Measurements from ENCODE around the gene MRTFA. TPM values are rescaled to one million over a fixed set of nuclear protein-coding genes. Genes with fewer than 3 reads are reported as not detected.

MRTFA gene
- total RNA-seq, 3 donors from 2014 or later = 32.4 to 45.3 (median 35.0) TPM

DNA sequence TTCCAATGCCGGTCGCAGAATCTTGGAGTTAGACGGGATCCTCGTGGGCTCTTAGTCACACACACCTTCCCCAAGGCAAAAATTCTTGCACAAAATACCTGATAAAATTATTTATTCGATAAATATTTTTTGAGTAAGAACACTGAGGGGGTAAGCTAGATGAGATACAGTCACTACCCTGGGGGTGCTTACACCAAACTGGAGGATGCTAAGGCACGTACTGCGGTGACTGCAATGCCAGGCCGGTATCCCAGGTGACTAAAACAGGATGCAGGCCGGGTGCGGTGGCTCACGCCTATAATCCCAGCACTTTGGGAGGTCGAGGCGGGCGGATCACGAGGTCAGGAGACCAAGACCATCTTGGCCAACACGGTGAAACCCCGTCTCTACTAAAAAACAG, 1.7 kb upstream of the MRTFA start:
- H3K9me3 ChIP-seq = no peaks in the 10 kb centered on the region
- TF ChIP-seq, protein P1, sequence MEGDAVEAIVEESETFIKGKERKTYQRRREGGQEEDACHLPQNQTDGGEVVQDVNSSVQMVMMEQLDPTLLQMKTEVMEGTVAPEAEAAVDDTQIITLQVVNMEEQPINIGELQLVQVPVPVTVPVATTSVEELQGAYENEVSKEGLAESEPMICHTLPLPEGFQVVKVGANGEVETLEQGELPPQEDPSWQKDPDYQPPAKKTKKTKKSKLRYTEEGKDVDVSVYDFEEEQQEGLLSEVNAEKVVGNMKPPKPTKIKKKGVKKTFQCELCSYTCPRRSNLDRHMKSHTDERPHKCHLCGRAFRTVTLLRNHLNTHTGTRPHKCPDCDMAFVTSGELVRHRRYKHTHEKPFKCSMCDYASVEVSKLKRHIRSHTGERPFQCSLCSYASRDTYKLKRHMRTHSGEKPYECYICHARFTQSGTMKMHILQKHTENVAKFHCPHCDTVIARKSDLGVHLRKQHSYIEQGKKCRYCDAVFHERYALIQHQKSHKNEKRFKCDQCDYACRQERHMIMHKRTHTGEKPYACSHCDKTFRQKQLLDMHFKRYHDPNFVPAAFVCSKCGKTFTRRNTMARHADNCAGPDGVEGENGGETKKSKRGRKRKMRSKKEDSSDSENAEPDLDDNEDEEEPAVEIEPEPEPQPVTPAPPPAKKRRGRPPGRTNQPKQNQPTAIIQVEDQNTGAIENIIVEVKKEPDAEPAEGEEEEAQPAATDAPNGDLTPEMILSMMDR (IDR thresholded peaks at IDR 0.05) = no peak

DNA sequence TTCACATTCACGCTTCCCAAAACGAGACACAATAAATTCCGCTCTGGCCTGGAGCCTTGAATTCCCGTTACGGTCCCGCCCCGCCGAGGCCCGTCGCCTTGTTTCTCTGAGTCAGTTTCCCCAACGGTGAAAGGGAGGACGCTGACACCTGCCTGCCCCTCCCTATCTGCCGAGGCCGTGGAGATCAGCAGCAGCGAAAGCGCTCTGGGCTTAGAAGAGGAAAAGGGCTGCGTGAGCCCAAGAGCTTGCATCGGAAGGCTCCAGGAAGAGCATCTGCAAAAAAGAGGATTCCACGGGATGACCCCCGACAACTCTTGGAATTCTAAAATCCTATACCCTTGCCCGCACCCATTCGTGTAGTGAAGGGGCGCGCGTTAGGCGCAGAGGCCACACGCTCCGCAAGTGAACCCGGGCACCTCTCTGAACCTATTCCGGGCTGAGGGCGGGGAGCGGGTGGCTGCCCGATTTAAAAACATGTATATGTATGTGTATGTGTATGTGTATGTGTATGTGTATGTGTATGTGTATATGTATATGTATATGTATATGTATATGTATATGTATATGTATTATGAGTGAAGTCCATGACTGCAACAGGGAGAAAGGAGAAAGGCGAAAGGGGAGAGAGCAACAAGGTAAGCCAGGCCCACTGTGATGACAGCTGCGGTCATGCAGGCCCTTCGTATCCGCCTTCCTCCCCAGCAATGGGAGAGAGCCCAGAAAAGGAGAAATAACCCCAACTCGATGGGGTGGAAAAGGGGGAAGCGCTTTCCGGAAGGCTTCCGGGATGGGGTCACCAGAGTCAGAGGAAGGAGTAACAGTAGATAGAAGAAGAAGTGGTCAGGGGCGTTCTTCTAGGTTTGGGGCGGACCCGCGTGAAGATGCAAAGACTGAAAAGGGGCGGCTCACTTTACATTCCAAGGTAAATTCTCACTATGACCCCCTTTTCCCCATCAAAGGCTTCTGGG, 948 bp upstream of the MRTFA start:
- Histone ChIP-seq H3K4me1 (ENCODE audit: low read depth) (peaks cover 4% of the 10 kb centered on the region), H3K9me3 (no peaks in the 10 kb centered on the region), H3K4me3 (peak overlapping the region; percentile 51), H3K36me3 (ENCODE audit: low read depth) (peaks cover 6% of the 10 kb centered on the region)
- intact Hi-C loops (cut with DNase I, micrococcal nuclease) = no loop called here
- DNase-seq = peak in 2 of 3 donors; percentile 31 to 41
- peak; percentile 27 for ATAC-seq
- TF ChIP-seq, protein P1 (IDR thresholded peaks at IDR 0.05) = no peak

More for the DNA sequence above, 1.7 kb upstream of the MRTFA start:
- peaks cover 6% of the 10 kb centered on the region for H3K36me3 ChIP-seq (ENCODE audit: low read depth)
- peaks cover 4% of the 10 kb centered on the region for H3K4me1 ChIP-seq (ENCODE audit: low read depth)
- no peak for DNase-seq
- intact Hi-C loops (cut with DNase I, micrococcal nuclease) = no loop called here
- ATAC-seq = no peak
- no peak overlapping the region for H3K4me3 ChIP-seq

DNA sequence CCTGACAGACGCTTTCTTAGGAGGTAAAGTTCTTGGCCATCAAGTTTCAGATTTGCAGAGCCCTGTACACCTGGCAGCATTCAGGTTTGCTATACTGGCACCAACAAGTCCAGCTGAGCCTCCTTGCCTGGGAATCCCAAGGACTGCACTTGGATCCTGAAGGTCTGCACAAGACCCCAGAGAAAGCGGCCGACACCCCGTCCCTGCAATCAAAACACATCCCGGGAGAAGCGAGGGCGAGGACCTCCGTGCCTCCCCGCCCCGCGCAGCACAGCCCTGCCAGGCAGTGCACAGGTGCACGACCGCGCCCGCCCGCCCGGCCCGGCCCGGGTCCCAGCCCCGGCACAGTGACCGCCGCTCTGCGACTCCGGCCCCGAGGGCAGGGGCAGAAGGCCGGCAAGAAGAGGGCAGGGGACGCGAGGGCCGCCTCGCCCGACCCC, 559 bp downstream of the MRTFA start:
- TF ChIP-seq, protein P1 (IDR thresholded peaks at IDR 0.05) = no peak
- Histone ChIP-seq H3K36me3 (ENCODE audit: low read depth) (peaks cover 6% of the 10 kb centered on the region), H3K4me1 (ENCODE audit: low read depth) (peaks cover 4% of the 10 kb centered on the region), H3K9me3 (no peaks in the 10 kb centered on the region), H3K4me3 (peak overlapping the region; percentile 83)
- peak; percentile 52 for ATAC-seq
- intact Hi-C loops (cut with DNase I, micrococcal nuclease) = no loop called here
- peak in 2 of 3 donors; percentile 18 to 65 for DNase-seq

DNA sequence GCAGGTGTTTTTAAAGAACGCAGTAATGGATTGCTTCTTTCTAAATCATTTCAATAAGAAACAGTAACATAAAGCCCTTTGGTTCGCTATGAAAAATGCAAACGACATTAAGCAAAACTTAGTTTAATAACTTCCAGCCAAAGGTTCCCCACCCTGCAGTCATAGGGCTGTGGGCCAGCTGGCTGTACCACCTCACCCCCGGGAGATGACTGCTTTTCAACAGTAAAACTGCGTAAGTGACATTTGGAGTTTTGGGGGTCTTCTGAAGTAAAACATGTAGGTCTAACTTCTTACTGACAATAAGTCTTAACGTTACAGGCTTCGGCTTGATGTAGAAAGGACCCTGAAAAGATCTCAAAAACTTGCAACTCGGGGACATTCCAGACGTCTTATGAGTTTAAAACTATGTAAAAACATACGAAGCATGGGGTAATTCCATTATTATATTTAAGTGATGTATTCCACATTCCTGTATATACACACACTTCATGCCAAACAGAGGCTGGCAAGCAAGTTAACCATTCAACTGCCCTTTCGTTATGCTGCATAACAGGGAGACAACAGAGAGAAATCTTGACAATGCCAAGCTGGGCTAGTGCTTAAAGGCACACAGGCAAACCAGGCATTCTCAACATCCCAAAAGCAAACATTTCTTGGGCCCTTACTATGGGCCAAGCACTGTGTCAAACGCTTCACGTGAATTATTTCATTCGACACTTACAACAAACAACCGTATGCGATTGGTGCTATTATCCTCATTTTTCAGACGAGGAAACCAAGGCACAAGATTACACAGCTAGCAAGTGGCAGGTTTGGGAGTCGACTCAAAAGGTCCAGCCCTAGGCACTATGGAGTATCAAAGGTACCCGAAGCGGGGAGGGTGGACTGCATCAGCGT, 1.2 kb downstream of the MRTFA start:
- Histone ChIP-seq H3K4me3 (peak overlapping the region; percentile 83), H3K4me1 (ENCODE audit: low read depth) (peaks cover 4% of the 10 kb centered on the region), H3K36me3 (ENCODE audit: low read depth) (peaks cover 6% of the 10 kb centered on the region), H3K9me3 (no peaks in the 10 kb centered on the region)
- no peak for ATAC-seq
- DNase-seq = no peak
- intact Hi-C loops (cut with DNase I, micrococcal nuclease) = no loop called here
- TF ChIP-seq, protein P1 (IDR thresholded peaks at IDR 0.05) = no peak

DNA sequence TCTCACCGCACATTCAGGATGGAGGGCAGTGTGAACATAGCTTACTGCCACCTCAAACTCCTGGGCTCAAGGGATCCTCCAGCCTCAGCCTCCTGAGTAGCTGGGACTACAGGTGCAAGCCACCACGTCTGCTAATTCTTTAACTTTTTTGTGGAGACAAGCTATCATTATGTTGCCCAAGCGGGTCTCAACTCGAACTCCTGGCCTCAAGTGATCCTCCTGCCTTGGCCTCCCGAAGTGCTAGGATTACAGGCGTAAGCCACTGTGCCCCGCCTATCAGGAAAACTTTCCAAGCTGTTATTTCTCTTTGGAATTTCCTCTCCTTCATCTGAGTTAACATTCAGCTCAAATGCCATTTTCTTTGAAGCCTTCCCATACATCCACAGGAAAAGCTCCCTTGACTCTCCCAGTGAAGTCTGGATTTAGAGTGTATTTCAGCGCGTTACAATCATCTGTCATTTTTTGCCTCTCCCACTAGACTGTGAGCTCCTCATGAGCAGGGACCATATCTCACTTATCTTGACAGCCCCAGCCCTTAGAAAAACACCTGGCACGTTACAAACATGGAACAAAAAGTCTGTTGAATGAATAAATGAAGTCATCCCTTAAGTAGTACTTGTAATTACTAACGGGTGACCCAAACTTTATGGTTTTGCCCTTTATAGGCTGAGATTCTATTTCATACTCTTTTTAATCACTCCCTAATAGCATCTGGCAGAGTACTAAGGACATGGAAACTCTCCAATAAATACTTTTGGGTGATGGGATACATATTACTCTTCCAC, 2.2 kb downstream of the MRTFA start:
- ATAC-seq (no peak), DNase-seq (no peak)
- peaks cover 6% of the 10 kb centered on the region for H3K36me3 ChIP-seq (ENCODE audit: low read depth)
- intact Hi-C loops (cut with DNase I, micrococcal nuclease) = no loop called here
- no peaks in the 10 kb centered on the region for H3K9me3 ChIP-seq
- no peak overlapping the region for H3K4me3 ChIP-seq
- TF ChIP-seq, protein P1 (IDR thresholded peaks at IDR 0.05) = no peak
- H3K4me1 ChIP-seq (ENCODE audit: low read depth) = peaks cover 4% of the 10 kb centered on the region

Measured in mucosa of descending colon (tissue), 3 donors.